Rectal smooth muscle tissue (tissue), 1 donor: ENCODE data around the gene NPB.

ENCODE experiments used
- H3K27ac ChIP-seq: one replicate; pipeline ENCODE4 v1.7.0; 2013; ENCODE audit warnings: low read depth, low read length, inconsistent platforms
- H3K27me3 ChIP-seq: one replicate; pipeline ENCODE4 v1.7.0; 2013; ENCODE audit warnings: low read length; ENCODE audit not compliant: control insufficient read depth, insufficient read depth
- H3K36me3 ChIP-seq: one replicate; pipeline ENCODE4 v1.7.0; 2013; ENCODE audit warnings: low read length; ENCODE audit not compliant: control insufficient read depth, insufficient read depth
- H3K4me1 ChIP-seq: one replicate; pipeline ENCODE4 v1.7.0; 2013; ENCODE audit warnings: low read length; ENCODE audit not compliant: control insufficient read depth, insufficient read depth
- H3K4me3 ChIP-seq: one replicate; pipeline ENCODE4 v1.7.0; 2013; ENCODE audit warnings: low read length
- H3K9ac ChIP-seq: one replicate; pipeline ENCODE4 v1.7.0; 2013; ENCODE audit warnings: low read length

The NPB gene

GRCh38 chr17:81898029-81898866, 3.8 kb upstream of the NPB start:
- Histone ChIP-seq H3K4me1 (no peaks in the 10 kb centered on the region), H3K27ac (no peak overlapping the region), H3K27me3 (peaks cover 3% of the 10 kb centered on the region), H3K36me3 (peaks cover 10% of the 10 kb centered on the region), H3K4me3 (no peak overlapping the region), H3K9ac (no peak overlapping the region)

GRCh38 chr17:81898885-81899284, 3.2 kb upstream of the NPB start:
- H3K27ac ChIP-seq, result no peak overlapping the region
- peaks cover 10% of the 10 kb centered on the region for H3K36me3 ChIP-seq
- no peak overlapping the region for H3K4me3 ChIP-seq
- no peak overlapping the region for H3K9ac ChIP-seq
- H3K4me1 ChIP-seq, result no peaks in the 10 kb centered on the region
- peaks cover 3% of the 10 kb centered on the region for H3K27me3 ChIP-seq

GRCh38 chr17:81899514-81900166, 2.4 kb upstream of the NPB start:
- Histone ChIP-seq H3K9ac (no peak overlapping the region), H3K36me3 (peaks cover 10% of the 10 kb centered on the region), H3K4me3 (no peak overlapping the region), H3K27me3 (peaks cover 3% of the 10 kb centered on the region), H3K27ac (no peak overlapping the region), H3K4me1 (no peaks in the 10 kb centered on the region)

GRCh38 chr17:81900181-81900820, 1.7 kb upstream of the NPB start:
- Histone ChIP-seq H3K9ac (no peak overlapping the region), H3K4me3 (no peak overlapping the region), H3K27ac (no peak overlapping the region), H3K27me3 (peaks cover 3% of the 10 kb centered on the region), H3K4me1 (no peaks in the 10 kb centered on the region), H3K36me3 (peaks cover 10% of the 10 kb centered on the region)

GRCh38 chr17:81901167-81902022, 643 bp upstream of the NPB start:
- Histone ChIP-seq H3K27ac (no peak overlapping the region), H3K4me3 (peak overlapping the region; percentile 24)

GRCh38 chr17:81902653-81903414, 796 bp downstream of the NPB start:
- no peak overlapping the region for H3K4me3 ChIP-seq
- peaks cover 8% of the 10 kb centered on the region for H3K36me3 ChIP-seq
- peaks cover 3% of the 10 kb centered on the region for H3K27me3 ChIP-seq
- no peak overlapping the region for H3K27ac ChIP-seq
- H3K4me1 ChIP-seq, result no peaks in the 10 kb centered on the region
- no peak overlapping the region for H3K9ac ChIP-seq

More at GRCh38 chr17:81901167-81902022, 643 bp upstream of the NPB start:
- peaks cover 3% of the 10 kb centered on the region for H3K27me3 ChIP-seq
- H3K9ac ChIP-seq, result no peak overlapping the region
- H3K36me3 ChIP-seq, result peaks cover 9% of the 10 kb centered on the region
- no peaks in the 10 kb centered on the region for H3K4me1 ChIP-seq

GRCh38 chr17:81903415-81903831, 1.4 kb downstream of the NPB start:
- Histone ChIP-seq H3K4me3 (no peak overlapping the region), H3K27me3 (peaks cover 3% of the 10 kb centered on the region), H3K36me3 (peaks cover 4% of the 10 kb centered on the region), H3K4me1 (no peaks in the 10 kb centered on the region), H3K9ac (no peak overlapping the region), H3K27ac (no peak overlapping the region)

- Histone ChIP-seq H3K4me1 (no peaks in the 10 kb centered on the region), H3K36me3 (no peaks in the 10 kb centered on the region), H3K4me3 (no peak overlapping the region), H3K9ac (no peak overlapping the region), H3K27me3 (peaks cover 3% of the 10 kb centered on the region), H3K27ac (no peak overlapping the region)
Observed at GRCh38 chr17:81903896-81904599, 2.0 kb downstream of the NPB start.

GRCh38 chr17:81904600-81905423, 2.8 kb downstream of the NPB start:
- Histone ChIP-seq H3K4me3 (no peak overlapping the region), H3K27ac (no peak overlapping the region), H3K4me1 (no peaks in the 10 kb centered on the region), H3K27me3 (peaks cover 3% of the 10 kb centered on the region), H3K36me3 (no peaks in the 10 kb centered on the region), H3K9ac (no peak overlapping the region)

- no peak overlapping the region for H3K27ac ChIP-seq
- no peak overlapping the region for H3K4me3 ChIP-seq
- H3K4me1 ChIP-seq, result peaks cover 1% of the 10 kb centered on the region
- peaks cover 3% of the 10 kb centered on the region for H3K27me3 ChIP-seq
- no peak overlapping the region for H3K9ac ChIP-seq
- H3K36me3 ChIP-seq, result no peaks in the 10 kb centered on the region
Observed at GRCh38 chr17:81905424-81905875, 3.4 kb downstream of the NPB start.
